NCI-H2081 (cell line): ENCODE measurements around the gene TFF2.

ENCODE experiments used
- DNase-seq, 2 experiments: peaks; one replicate each; lab custom pipeline; 2025; lab: John Stamatoyannopoulos, UW

The TFF2 gene

GRCh38 chr21:42305707-42306147 lies 45.1 kb downstream of the TFF2 start:
- DNase-seq: no peak

GRCh38 chr21:42304556-42305454 lies 46.0 kb downstream of the TFF2 start:
- no peak for DNase-seq

- no peak for DNase-seq
Observed at GRCh38 chr21:42303443-42303842, 47.4 kb downstream of the TFF2 start.

DNA sequence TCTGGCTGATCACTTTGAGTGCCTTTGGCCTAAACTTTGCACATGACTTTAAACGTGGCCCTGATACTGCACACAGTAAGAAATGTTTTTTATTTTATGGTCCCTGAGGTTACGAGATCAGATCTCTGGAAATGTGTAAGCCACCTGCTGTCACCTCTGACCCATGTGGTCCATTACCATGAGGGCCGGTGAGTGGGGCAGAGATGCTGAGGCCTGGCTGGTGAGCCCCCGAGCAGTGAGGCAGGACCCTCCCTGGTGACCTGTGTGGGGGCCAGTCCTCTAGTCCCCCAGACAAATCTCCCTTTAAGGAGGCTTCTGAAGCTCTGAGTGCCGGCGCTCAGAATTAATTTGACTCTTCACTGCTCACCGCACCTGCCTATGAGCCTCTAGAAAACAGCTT lies 48.0 kb downstream of the TFF2 start:
- no peak for DNase-seq

GRCh38 chr21:42302076-42302650 lies 48.6 kb downstream of the TFF2 start:
- DNase-seq: peak in 1 of 2 experiments; percentile 5

DNA sequence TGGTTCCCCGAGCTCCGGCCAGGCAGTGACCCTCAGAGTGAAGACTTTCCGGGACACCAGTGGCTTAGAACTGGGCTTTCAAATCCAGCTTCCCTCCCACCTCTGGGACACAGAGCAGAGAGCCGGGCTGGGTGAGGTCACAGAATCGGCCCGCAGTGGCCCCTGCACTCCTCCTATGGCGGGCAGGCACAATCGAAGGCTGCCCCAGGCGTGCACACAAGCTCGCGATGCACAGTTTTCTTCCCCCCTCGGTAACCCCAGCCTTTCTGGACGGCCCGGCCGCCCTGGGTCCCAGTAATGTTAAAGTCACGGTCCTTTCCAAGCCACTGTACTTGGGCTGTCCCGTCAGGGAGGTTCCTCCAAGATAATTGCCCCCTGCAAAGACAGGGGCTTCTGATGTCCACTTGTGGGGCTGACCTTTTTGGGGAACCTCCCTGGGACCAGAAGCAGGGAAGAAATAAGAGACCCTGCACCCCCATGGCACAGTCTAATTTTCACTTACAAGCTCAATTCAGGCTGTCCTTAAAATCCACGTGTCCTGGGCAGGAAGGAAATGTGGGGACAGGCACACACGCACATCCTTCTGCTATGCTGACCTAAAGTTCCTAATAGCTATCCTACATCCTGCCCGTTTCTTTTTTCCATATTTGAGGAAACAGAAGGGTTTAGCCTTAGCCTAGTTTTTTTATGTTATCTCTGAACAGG lies 49.3 kb downstream of the TFF2 start:
- DNase-seq: no peak

DNA sequence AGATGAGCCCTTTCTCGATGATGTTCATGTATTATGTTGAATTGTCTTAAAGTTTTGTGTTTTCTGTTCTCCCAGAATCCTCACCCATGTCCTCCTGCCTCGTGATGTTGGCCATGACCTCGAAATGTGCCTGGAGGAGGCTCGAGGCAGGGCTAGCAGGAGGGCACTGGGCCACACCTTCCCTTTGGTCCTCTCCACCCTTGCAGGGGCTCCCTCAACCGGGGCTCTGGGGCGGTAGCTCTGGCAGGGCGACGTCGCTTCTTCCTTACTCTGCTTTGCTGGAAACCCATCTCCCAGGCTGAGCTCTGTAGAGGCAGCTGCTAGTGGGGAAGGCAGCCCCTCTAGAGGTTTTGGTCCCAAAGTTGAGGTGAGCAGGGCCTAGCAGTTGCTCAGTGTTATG lies 49.8 kb downstream of the TFF2 start:
- DNase-seq: no peak

DNA sequence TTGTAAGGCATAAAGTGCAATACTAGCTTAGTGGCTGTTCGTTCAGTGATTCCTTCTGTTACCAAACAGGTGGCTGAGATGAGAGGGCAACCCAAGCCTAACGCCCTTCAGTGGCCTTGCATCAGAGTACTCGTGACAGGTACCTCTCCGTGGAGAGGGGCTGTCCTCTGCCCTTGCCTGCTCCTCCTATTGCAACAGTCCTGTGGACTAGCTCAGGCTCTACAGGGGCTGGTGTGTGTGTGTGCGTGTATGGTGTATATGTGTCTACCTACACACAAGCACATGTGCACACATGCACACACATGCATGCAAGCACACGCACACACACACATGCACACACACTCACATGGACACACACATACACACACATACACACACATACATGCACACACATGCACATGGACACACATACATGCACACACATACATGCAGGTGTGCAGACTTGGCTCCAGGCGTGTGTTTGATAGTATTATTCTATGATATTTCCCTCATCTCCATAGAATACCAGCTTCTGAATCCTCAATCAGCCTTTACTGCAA lies 50.7 kb downstream of the TFF2 start:
- no peak for DNase-seq

DNA sequence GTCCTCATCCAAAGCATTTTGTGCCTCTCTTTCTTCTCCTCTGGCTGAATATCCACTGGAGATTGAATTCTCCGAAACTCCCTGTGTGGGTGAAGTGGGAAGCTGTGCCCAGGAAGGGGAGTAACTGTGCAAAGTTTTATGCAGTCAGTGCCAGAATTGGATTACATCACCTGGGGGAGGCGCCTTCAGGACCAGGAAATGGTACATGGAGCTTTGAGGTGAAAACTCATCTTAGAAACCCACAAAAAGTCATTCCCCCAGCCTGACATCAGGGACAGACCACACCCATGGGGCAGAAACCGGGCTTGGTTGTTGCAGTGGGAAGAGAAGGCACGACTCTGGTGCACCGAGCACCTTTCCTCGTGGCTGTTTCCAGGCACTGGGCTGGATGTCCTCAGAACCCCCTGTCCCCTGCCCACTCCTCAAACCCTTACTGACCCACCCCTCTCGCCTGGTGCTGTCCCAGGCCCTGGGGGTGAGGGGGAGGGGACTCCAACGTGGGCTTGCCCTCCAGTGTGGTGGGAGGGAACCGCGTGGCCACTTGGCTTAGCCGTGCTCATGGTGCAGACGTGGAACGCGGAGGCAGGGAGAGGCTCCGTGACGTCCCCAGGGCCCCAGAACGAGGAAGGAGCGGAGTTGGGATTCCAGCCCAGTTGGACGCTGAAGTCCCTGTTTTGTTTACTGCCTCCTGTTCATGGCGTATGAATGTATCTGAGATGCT lies 51.3 kb downstream of the TFF2 start:
- no peak for DNase-seq

GRCh38 chr21:42298657-42299056 lies 52.1 kb downstream of the TFF2 start:
- DNase-seq: no peak

- no peak for DNase-seq
Observed at GRCh38 chr21:42298237-42298636, 52.6 kb downstream of the TFF2 start.

DNA sequence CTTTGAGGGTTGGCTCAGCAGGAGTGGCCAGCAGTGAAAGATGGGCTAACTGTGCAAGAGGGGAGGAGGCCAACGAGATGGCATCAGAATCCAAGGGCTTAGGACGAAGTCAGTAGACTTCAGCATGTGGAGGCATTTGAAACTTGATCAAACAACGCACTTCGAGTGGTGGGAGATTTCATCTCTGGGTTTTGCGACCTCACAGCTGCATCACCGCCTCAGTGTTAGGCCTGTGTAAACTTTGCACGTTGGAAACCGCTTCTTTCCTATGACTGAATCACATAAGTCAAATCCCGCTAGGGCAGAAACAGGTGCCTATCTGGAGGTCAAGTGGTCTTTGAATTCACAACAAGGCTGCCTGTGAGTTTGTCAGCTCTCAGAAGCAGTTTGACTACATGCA lies 53.4 kb downstream of the TFF2 start:
- no peak for DNase-seq

- no peak for DNase-seq
Observed at GRCh38 chr21:42296501-42296900, 54.3 kb downstream of the TFF2 start.
